T-cell (primary cell): ENCODE data around the gene EXOC6. TPM values are rescaled to one million over a fixed set of nuclear protein-coding genes. Genes with fewer than 3 reads are reported as not detected.
A peak's percentile ranks its signal among the peaks of the same experiment; 100 is the strongest.

Experiments
- ATAC-seq, 4 experiments: fragments of 200-7000 bp in 3 of 4; fragments of 150-1000 bp in 1 of 4; cut with Tn5 transposase; replicated peaks in 1 of 4; 1 replicate in 3 of 4; 2 replicates in 1 of 4; pipeline ENCODE4 v1.10.0; 2021; ENCODE audit warnings: moderate library complexity in 3 of 4, mild to moderate bottlenecking in 2 of 4, moderate number of reproducible peaks in 1 of 4
- CTCF ChIA-PET, 2 donors: fragments of 300-600 bp; sonication (Branson Sonifier 250); formaldehyde crosslinking; loops; one replicate each; lab custom pipeline; 2022; ENCODE audit warnings: antibody characterized with exemption in 2 of 2; lab: Charles Lee
- POLR2A ChIA-PET, 2 donors: fragments of 300-600 bp; sonication (Branson Sonifier 250); formaldehyde crosslinking; loops; one replicate each; lab custom pipeline; 2022; ENCODE audit warnings: antibody characterized with exemption in 2 of 2; lab: Charles Lee
- DNase-seq, 35 experiments: peaks; one replicate each; pipeline versions ENCODE4 v3.0.0 to v3.0.0-alpha.2; 2013 to 2023
- H3K27ac ChIP-seq: one replicate; pipeline ENCODE4 v1.5.1; 2013; ENCODE audit warnings: low read length
- H3K27me3 ChIP-seq, 2 experiments: replicated peaks in 1 of 2; 1 replicate in 1 of 2; 2 replicates in 1 of 2; pipeline versions ENCODE4 v1.6.1 to v1.7.0; 2013; ENCODE audit warnings: low read length in 1 of 2, mixed read lengths in 1 of 2; ENCODE audit not compliant: control insufficient read depth in 2 of 2, insufficient read depth in 2 of 2; ENCODE audit errors: extremely low read depth in 1 of 2
- H3K36me3 ChIP-seq, 2 donors: 1 replicate in 1 of 2; 2 replicates in 1 of 2; pipeline versions ENCODE4 v1.6.1 to v1.7.0; 2013; ENCODE audit warnings: low read length in 1 of 2; ENCODE audit not compliant: control insufficient read depth in 2 of 2, insufficient read depth in 1 of 2; ENCODE audit errors: extremely low read depth in 1 of 2
- H3K4me1 ChIP-seq, 2 experiments: 1 replicate in 1 of 2; 2 replicates in 1 of 2; pipeline versions ENCODE4 v1.6.1 to v1.7.0; 2013; ENCODE audit warnings: low read length in 2 of 2, mixed read lengths in 1 of 2; ENCODE audit not compliant: insufficient read depth in 2 of 2, control insufficient read depth in 1 of 2; ENCODE audit errors: extremely low read depth in 1 of 2
- H3K4me3 ChIP-seq, 2 donors: 1 replicate in 1 of 2; 2 replicates in 1 of 2; pipeline versions ENCODE4 v1.5.1 to v1.7.0; 2013; ENCODE audit warnings: mild to moderate bottlenecking in 2 of 2, low read length in 1 of 2, moderate library complexity in 1 of 2; ENCODE audit not compliant: control insufficient read depth in 1 of 2; ENCODE audit errors: extremely low read depth in 1 of 2
- H3K9me3 ChIP-seq: 2 replicates; pipeline ENCODE4 v1.7.0; 2013
- H3K27ac Mint-ChIP-seq, 2 donors: one replicate each; pipeline ENCODE4 v1.8.0; 2020 to 2021; ENCODE audit warnings: mild to moderate bottlenecking in 2 of 2, mixed read lengths in 2 of 2
- H3K27me3 Mint-ChIP-seq, 2 donors: one replicate each; pipeline ENCODE4 v1.8.0; 2021 to 2022; ENCODE audit warnings: mixed read lengths in 2 of 2
- H3K36me3 Mint-ChIP-seq: one replicate; pipeline ENCODE4 v1.8.0; 2021; ENCODE audit warnings: mixed read lengths
- H3K4me1 Mint-ChIP-seq, 3 donors: one replicate each; pipeline ENCODE4 v1.8.0; 2020 to 2022; ENCODE audit warnings: mixed read lengths in 3 of 3, mild to moderate bottlenecking in 1 of 3
- H3K4me3 Mint-ChIP-seq, 3 donors: one replicate each; pipeline ENCODE4 v1.8.0; 2020 to 2022; ENCODE audit warnings: mild to moderate bottlenecking in 3 of 3, mixed read lengths in 3 of 3, moderate library complexity in 3 of 3
- H3K9me3 Mint-ChIP-seq, 3 donors: one replicate each; pipeline ENCODE4 v1.8.0; 2020 to 2022; ENCODE audit warnings: mixed read lengths in 3 of 3
- WGBS: methylation state at CpG from one replicate; pipeline ENCODE4 v1.1.5; 2013; ENCODE audit warnings: missing lambda C conversion rate; ENCODE audit not compliant: insufficient coverage; 5-methylcytosine and 5-hydroxymethylcytosine counted together
- total RNA-seq, 35 experiments: library from RNA in 6 of 35; stranded (reverse) in 6 of 35; fragments of 120-200 nt in 1 of 35; gene quantifications; one replicate each; pipeline versions ENCODE4 v1.2.1 to v1.2.4 and lab custom pipeline; 2013 to 2026

The EXOC6 gene
- total RNA-seq, 5 donors from 2014 or later (not counting 1 experiment from before 2014, with no cell fraction given): 8.7 to 13.3 (median 9.7) TPM

DNA sequence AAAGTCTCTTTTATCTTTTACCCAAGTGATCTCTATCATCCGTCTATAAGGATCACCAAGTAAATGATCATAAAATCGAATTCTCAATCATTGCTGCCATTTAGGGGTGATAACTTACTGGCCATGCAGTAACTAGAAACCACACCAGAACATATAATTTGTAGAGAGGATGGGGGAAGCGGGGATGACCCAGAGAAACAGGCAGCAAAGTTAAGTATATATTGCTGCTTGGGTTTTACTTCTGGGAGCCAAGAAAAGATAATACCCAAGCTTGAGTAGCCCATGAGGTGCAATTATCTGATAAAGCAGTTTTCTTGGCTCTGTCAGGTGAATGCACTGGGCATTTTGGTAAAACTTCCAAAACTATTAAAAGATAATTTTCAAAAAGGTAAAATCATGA is 18.9 kb downstream of the EXOC6 start:
- no peak overlapping the region for H3K27ac ChIP-seq
- peaks cover 0 to 4% of the 10 kb centered on the region in 2 donors for H3K36me3 ChIP-seq
- ChIA-PET CTCF (interaction anchor here in 1 of 2 donors (0.6 to 1.1 kb wide), 2 partner anchors 19 to 1479 kb away, joined by 3 read pairs; partner anchors contain the start of gene EXOC6), POLR2A (no interaction called here)
- Mint-ChIP-seq H3K27me3 (no peaks in the 10 kb centered on the region), H3K9me3 (no peaks in the 10 kb centered on the region), H3K36me3 (peaks cover 3% of the 10 kb centered on the region), H3K27ac (no peak overlapping the region), H3K4me1 (peaks cover 9 to 26% (median 19%) of the 10 kb centered on the region in 3 donors), H3K4me3 (no peak overlapping the region)
- WGBS: no CpG with 5 or more reads among the region's 3 CpGs
- DNase-seq (no peak), ATAC-seq (no peak)
- H3K27me3 ChIP-seq: no peaks in the 10 kb centered on the region
- no peak overlapping the region for H3K4me3 ChIP-seq
- no peaks in the 10 kb centered on the region for H3K9me3 ChIP-seq
- no peaks in the 10 kb centered on the region for H3K4me1 ChIP-seq

- no peak for DNase-seq
- Histone ChIP-seq H3K9me3 (no peaks in the 10 kb centered on the region), H3K4me3 (no peak overlapping the region), H3K36me3 (peaks cover 0 to 4% of the 10 kb centered on the region in 2 donors), H3K4me1 (peaks cover 0 to 3% of the 10 kb centered on the region in 2 experiments), H3K27ac (no peak overlapping the region), H3K27me3 (no peaks in the 10 kb centered on the region)
- ChIA-PET POLR2A (no interaction called here), CTCF (interaction anchor here (0.7 to 1.3 kb wide), 3 partner anchors 20 to 214 kb away, joined by 3 read pairs; no protein-coding TSS in a partner anchor)
- WGBS: no CpG with 5 or more reads among the region's 3 CpGs
- peaks cover 15 to 33% (median 22%) of the 10 kb centered on the region in 3 donors for H3K4me1 Mint-ChIP-seq
- no peak overlapping the region for H3K27ac Mint-ChIP-seq
- no peak for ATAC-seq
- no peaks in the 10 kb centered on the region for H3K27me3 Mint-ChIP-seq
- no peak overlapping the region for H3K4me3 Mint-ChIP-seq
- peaks cover 3% of the 10 kb centered on the region for H3K36me3 Mint-ChIP-seq
- H3K9me3 Mint-ChIP-seq: no peaks in the 10 kb centered on the region
These were observed 19.7 kb downstream of the EXOC6 start for GRCh38 chr10:92868036-92868435.

DNA sequence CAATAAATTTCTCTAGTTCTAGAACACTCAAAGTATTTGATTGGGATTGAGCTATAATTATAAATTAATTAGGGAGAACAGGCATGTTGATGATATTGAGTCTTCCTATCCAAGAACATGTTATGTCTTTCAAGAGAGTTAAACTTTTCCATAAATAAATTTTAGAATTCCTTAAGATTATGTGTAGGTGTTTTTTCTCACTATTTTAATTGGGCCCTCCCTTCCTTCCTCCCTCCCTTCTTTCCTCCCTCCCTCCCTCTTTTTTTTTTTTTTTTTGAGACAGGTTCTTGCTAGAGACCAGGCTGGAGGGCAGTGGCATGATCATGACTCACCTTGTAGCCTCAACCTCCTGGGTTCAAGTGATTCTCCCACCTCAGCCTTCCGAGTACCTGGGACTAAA is 20.2 kb downstream of the EXOC6 start:
- ATAC-seq (no peak), DNase-seq (no peak)
- Histone ChIP-seq H3K4me3 (no peak overlapping the region), H3K9me3 (no peaks in the 10 kb centered on the region), H3K36me3 (peaks cover 0 to 4% of the 10 kb centered on the region in 2 donors), H3K27ac (no peak overlapping the region), H3K4me1 (peaks cover 0 to 5% of the 10 kb centered on the region in 2 experiments), H3K27me3 (no peaks in the 10 kb centered on the region)
- ChIA-PET POLR2A (no interaction called here), CTCF (interaction anchor here (0.7 to 1.3 kb wide), 5 partner anchors 18 to 337 kb away, joined by 3 to 13 read pairs (median 3); no protein-coding TSS in a partner anchor)
- H3K9me3 Mint-ChIP-seq: no peaks in the 10 kb centered on the region
- H3K27ac Mint-ChIP-seq: no peak overlapping the region
- H3K36me3 Mint-ChIP-seq: no peaks in the 10 kb centered on the region
- no CpG with 5 or more reads among the region's 1 CpG for WGBS
- no peak overlapping the region for H3K4me3 Mint-ChIP-seq
- H3K27me3 Mint-ChIP-seq: no peaks in the 10 kb centered on the region
- H3K4me1 Mint-ChIP-seq: peaks cover 20 to 38% (median 26%) of the 10 kb centered on the region in 3 donors

DNA sequence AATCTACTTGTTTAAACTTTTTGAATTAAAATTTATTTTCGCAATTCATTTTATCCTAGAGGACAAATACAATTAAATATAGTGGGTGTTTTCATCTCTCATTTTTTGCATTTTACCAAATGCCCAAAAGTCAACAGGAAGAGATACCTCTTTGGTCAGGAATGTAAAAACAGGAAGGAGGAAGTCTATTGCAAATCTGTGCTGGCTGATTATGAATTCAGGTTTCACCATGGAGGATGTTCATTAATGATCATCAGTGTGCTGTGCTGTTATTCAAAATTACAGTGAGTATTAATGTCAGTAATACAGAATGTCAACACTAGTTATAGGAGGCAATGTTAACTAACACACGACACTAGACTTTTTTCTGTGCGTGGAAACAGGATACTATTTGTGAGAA is 24.7 kb downstream of the EXOC6 start:
- Mint-ChIP-seq H3K4me1 (peaks cover 38 to 53% (median 48%) of the 10 kb centered on the region in 3 donors), H3K27ac (peak overlapping the region; percentile 61 to 64)
- CTCF ChIA-PET: interaction anchor here in 1 of 2 donors (1.0 kb wide), 1 partner anchor 39 kb away, joined by 3 read pairs; no protein-coding TSS in a partner anchor

DNA sequence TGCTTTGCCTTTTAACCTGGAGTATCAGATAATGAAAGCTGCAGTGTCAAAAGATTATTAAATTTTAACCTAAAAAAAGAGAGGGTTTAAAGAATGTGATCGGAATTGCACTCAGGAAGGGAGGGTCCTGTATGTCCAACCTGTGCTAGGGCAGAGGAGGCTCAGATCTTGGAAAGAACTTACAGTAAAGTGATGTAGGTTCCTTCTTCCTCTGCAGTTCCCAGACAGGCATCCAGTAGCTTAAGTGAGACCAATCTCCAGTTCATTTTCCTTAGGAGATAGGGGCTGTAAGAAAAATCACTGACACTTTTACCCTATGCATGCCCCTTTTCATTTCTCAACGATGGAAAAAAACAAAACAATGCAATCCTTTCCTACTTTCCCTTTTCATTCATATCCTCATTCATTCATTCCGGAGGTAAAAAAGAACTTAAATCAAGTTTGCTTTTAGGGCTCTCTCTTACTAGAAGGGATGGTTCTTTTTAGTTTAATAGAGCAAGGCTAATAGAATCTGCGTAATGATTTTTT is 28.3 kb downstream of the EXOC6 start:
- Mint-ChIP-seq H3K4me3 (peak overlapping the region in 2 of 3 donors; percentile 21 to 51), H3K9me3 (no peaks in the 10 kb centered on the region), H3K27me3 (no peaks in the 10 kb centered on the region), H3K27ac (peak overlapping the region; percentile 1 to 58), H3K36me3 (no peaks in the 10 kb centered on the region), H3K4me1 (peaks cover 40 to 57% (median 41%) of the 10 kb centered on the region in 3 donors)
- H3K27me3 ChIP-seq: no peaks in the 10 kb centered on the region
- no peak overlapping the region for H3K27ac ChIP-seq
- ChIA-PET POLR2A (no interaction called here), CTCF (interaction anchor here (0.6 to 2.2 kb wide), 5 partner anchors 10 to 110 kb away, joined by 3 to 9 read pairs (median 4); partner anchors contain the start of gene EXOC6 (in 1 of the 2))
- no peak for DNase-seq
- no peaks in the 10 kb centered on the region for H3K9me3 ChIP-seq
- no peak overlapping the region for H3K4me3 ChIP-seq
- no peak for ATAC-seq
- no CpG with 5 or more reads among the region's 4 CpGs for WGBS
- H3K4me1 ChIP-seq: peaks cover 0 to 18% of the 10 kb centered on the region in 2 experiments
- H3K36me3 ChIP-seq: no peaks in the 10 kb centered on the region

More for the DNA sequence above, 24.7 kb downstream of the EXOC6 start:
- no peaks in the 10 kb centered on the region for H3K27me3 Mint-ChIP-seq
- POLR2A ChIA-PET: no interaction called here
- no peaks in the 10 kb centered on the region for H3K36me3 Mint-ChIP-seq
- no peaks in the 10 kb centered on the region for H3K9me3 ChIP-seq
- H3K9me3 Mint-ChIP-seq: no peaks in the 10 kb centered on the region
- peaks cover 0 to 14% of the 10 kb centered on the region in 2 experiments for H3K4me1 ChIP-seq
- H3K27me3 ChIP-seq: no peaks in the 10 kb centered on the region
- no peak overlapping the region for H3K27ac ChIP-seq
- ATAC-seq: no peak
- H3K4me3 Mint-ChIP-seq: no peak overlapping the region
- no CpG with 5 or more reads among the region's 3 CpGs for WGBS
- H3K4me3 ChIP-seq: no peak overlapping the region
- DNase-seq: no peak
- H3K36me3 ChIP-seq: no peaks in the 10 kb centered on the region

DNA sequence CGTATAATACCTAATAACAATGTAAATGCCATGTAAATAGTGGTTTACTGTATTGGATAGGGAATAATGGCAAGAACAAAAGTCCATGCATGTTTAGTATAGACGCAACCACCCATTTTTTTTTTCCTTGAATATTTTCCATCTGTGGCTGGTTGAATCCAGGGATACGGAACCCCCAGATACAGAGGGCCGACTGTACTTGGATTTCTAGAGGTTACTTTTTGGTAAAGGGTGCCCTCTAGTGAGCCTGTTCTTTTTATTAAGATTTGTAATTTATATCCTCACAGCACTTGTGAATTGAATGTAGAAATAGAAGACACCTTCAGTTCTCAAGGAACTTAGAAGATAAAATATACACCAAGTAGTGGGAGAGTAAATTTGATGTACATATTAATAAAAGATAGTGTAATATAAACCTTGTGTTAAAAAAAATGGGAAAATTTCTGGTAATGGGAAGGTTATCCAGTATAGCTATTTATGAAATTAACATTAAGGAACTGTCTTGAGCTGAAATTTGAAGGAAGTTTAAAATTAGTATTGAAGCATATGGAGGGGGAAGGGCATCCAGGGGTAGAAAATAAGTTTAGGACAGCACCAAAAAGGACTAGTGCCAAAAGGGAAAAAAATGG is 32.0 kb downstream of the EXOC6 start:
- peaks cover 0 to 13% of the 10 kb centered on the region in 2 experiments for H3K4me1 ChIP-seq
- Mint-ChIP-seq H3K9me3 (no peaks in the 10 kb centered on the region), H3K27ac (no peak overlapping the region), H3K4me1 (peaks cover 22 to 31% (median 25%) of the 10 kb centered on the region in 3 donors), H3K36me3 (no peaks in the 10 kb centered on the region), H3K27me3 (no peaks in the 10 kb centered on the region), H3K4me3 (no peak overlapping the region)
- WGBS: no CpG with 5 or more reads among the region's 4 CpGs
- no peaks in the 10 kb centered on the region for H3K27me3 ChIP-seq
- H3K36me3 ChIP-seq: no peaks in the 10 kb centered on the region
- ATAC-seq (peak in 1 of 4 experiments; percentile 38), DNase-seq (peak in 3 of 35 experiments; percentile 3 to 55 (median 8))
- ChIA-PET POLR2A (interaction anchor here in 1 of 2 donors (0.7 kb wide), 1 partner anchor 611 kb away, joined by 4 read pairs; no protein-coding TSS in a partner anchor), CTCF (interaction anchor here in 1 of 2 donors (1.0 to 1.3 kb wide), 5 partner anchors 16 to 363 kb away, joined by 3 to 6 read pairs (median 4); partner anchors contain the start of gene EXOC6)
- no peaks in the 10 kb centered on the region for H3K9me3 ChIP-seq
- no peak overlapping the region for H3K4me3 ChIP-seq
- H3K27ac ChIP-seq: no peak overlapping the region
